Uterus (tissue), 4 donors: Measurements from ENCODE around the gene RNPEP. TPM values are rescaled to one million over a fixed set of nuclear protein-coding genes. Genes with fewer than 3 reads are reported as not detected.

Experiments
- DNase-seq, 2 donors: peaks; one replicate each; pipeline ENCODE4 v3.0.0-alpha.2; 2019 to 2020
- H3K27ac ChIP-seq, 2 donors: fragments of 200-600 bp; sonication (generic); 1 replicate in 1 of 2; 2 replicates in 1 of 2; pipeline ENCODE4 v1.5.1; 2016 to 2018
- H3K27me3 ChIP-seq, 2 donors: fragments of 200-600 bp; sonication (generic); one replicate each; pipeline ENCODE4 v1.5.1; 2018 to 2019; ENCODE audit warnings: control low read depth in 1 of 2
- H3K36me3 ChIP-seq, 2 donors: fragments of 200-600 bp; sonication (generic); one replicate each; pipeline ENCODE4 v1.5.1; 2019; ENCODE audit warnings: control low read depth in 1 of 2
- H3K4me1 ChIP-seq, 2 donors: fragments of 200-600 bp; sonication (generic); one replicate each; pipeline ENCODE4 v1.5.1; 2018 to 2019; ENCODE audit warnings: control low read depth in 1 of 2
- H3K4me3 ChIP-seq, 2 donors: fragments of 200-600 bp; sonication (generic); 1 replicate in 1 of 2; 2 replicates in 1 of 2; pipeline ENCODE4 v1.5.1; 2018 to 2019; ENCODE audit warnings: mild to moderate bottlenecking in 1 of 2
- H3K9me3 ChIP-seq, 2 donors: fragments of 200-600 bp; sonication (generic); one replicate each; pipeline ENCODE4 v1.5.1; 2019; ENCODE audit warnings: control low read depth in 1 of 2
- CTCF ChIP-seq, 4 experiments: fragments of 200-600 bp in 2 of 4; fragments of 450-650 bp in 2 of 4; sonication (generic) in 2 of 4; IDR thresholded peaks; one replicate each; pipeline ENCODE4 v1.5.1; 2016 to 2019; ENCODE audit warnings: antibody characterized with exemption in 4 of 4, mild to moderate bottlenecking in 2 of 4, moderate library complexity in 1 of 4
- POLR2A ChIP-seq, 2 donors: fragments of 450-650 bp; IDR thresholded peaks; one replicate each; pipeline ENCODE4 v1.6.1; 2016; ENCODE audit warnings: antibody characterized with exemption in 2 of 2, mild to moderate bottlenecking in 1 of 2, moderate library complexity in 1 of 2
- intact Hi-C: fragments of 100-400 bp; cut with DNase I; formaldehyde crosslinking; loops from one replicate; pipeline ENCODE4 v1.15.1; 2023; ENCODE audit warnings: low total_unique reads
- total RNA-seq, 4 donors: library from RNA; depleted of rRNA in 3 of 4; stranded (reverse); fragments of >200 nt in 3 of 4; gene quantifications; one replicate each; pipeline versions ENCODE4 v1.1.0 to v1.2.4, GENCODE V29; 2014 to 2023
- donor health status: DM: yes; HTN: yes; CAD: no.

The RNPEP gene
- total RNA-seq, 4 donors from 2014 or later: 17.9 to 64.8 (median 41.7) TPM

DNA sequence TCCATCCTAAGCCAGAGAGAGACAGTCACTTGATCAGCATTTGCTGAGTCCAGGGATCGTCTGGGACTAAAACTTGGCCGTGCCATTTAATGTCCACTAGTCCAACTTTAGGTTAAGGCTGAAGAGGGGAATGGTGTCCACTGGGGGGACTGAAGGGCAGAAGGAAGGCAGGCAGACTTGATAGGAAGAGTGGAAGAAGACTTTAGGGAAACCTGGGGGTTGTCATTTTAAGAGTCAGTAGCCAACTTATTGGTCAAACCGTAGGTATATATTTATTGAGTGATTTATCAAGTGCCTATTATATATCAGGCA is 34.8 kb upstream of the RNPEP start:
- no peak for TF ChIP-seq POLR2A (IDR thresholded peaks at IDR 0.05)
- TF ChIP-seq CTCF (IDR thresholded peaks at IDR 0.05): peak in 1 of 4 experiments; percentile 15
- intact Hi-C loops: no loop called here
- Histone ChIP-seq H3K4me1 (no peaks in the 10 kb centered on the region), H3K9me3 (no peaks in the 10 kb centered on the region), H3K27ac (peak overlapping the region; percentile 94 to 98), H3K27me3 (no peaks in the 10 kb centered on the region), H3K4me3 (peak overlapping the region in 1 of 2 donors; percentile 63), H3K36me3 (no peaks in the 10 kb centered on the region)
- no peak for DNase-seq

- TF ChIP-seq POLR2A (IDR thresholded peaks at IDR 0.05): no peak
- TF ChIP-seq CTCF (IDR thresholded peaks at IDR 0.05): no peak
- no peaks in the 10 kb centered on the region for H3K27me3 ChIP-seq
- no peaks in the 10 kb centered on the region for H3K9me3 ChIP-seq
- H3K4me1 ChIP-seq: no peaks in the 10 kb centered on the region
- H3K27ac ChIP-seq: peak overlapping the region; percentile 57 to 98
- H3K36me3 ChIP-seq: no peaks in the 10 kb centered on the region
- intact Hi-C loops: no loop called here
- H3K4me3 ChIP-seq: no peak overlapping the region
- DNase-seq: no peak
Measured at GRCh38 chr1:201949491-201949890, 33.0 kb upstream of the RNPEP start.

DNA sequence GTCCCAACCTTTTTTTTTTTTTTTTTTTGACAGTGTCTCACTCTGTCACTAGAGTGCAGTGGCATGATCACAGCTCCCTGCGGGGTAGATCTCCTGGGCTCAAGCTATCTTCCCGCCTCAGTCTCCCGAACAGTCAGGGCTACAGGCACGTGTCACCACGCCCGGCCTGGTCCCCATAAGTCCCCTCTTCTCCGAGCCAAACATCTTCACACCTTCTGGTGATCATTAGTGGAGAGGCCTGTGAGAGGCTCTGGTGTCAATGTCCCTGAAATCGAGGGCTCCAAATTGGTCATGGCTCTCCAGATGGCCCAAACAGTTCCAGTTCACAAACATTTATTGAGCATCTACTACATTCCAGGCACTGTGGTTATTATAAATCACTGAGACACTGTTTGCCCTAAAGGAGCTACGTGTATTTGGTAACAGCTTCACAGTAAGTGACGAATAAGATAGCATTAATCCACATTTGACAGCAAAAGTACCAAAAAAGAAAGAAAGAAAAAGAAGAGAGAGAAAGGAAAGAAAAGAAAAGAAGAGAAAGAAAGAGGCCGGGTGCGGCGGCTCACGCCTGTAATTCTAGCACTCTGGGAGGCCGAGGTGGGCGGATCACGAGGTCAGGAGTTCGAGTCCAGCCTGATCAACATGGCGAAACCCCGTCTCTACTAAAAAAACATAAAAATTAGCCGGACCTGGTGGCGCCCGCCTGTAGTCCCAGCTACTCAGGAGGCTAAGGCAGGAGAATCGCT is 28.0 kb upstream of the RNPEP start:
- Histone ChIP-seq H3K27ac (peak overlapping the region; percentile 84 to 89), H3K27me3 (no peaks in the 10 kb centered on the region), H3K4me1 (peaks cover 0 to 10% of the 10 kb centered on the region in 2 donors), H3K36me3 (no peaks in the 10 kb centered on the region), H3K4me3 (peak overlapping the region; percentile 66 to 80), H3K9me3 (no peaks in the 10 kb centered on the region)
- no peak for TF ChIP-seq POLR2A (IDR thresholded peaks at IDR 0.05)
- TF ChIP-seq CTCF (IDR thresholded peaks at IDR 0.05): no peak
- intact Hi-C loops: no loop called here
- DNase-seq: no peak

DNA sequence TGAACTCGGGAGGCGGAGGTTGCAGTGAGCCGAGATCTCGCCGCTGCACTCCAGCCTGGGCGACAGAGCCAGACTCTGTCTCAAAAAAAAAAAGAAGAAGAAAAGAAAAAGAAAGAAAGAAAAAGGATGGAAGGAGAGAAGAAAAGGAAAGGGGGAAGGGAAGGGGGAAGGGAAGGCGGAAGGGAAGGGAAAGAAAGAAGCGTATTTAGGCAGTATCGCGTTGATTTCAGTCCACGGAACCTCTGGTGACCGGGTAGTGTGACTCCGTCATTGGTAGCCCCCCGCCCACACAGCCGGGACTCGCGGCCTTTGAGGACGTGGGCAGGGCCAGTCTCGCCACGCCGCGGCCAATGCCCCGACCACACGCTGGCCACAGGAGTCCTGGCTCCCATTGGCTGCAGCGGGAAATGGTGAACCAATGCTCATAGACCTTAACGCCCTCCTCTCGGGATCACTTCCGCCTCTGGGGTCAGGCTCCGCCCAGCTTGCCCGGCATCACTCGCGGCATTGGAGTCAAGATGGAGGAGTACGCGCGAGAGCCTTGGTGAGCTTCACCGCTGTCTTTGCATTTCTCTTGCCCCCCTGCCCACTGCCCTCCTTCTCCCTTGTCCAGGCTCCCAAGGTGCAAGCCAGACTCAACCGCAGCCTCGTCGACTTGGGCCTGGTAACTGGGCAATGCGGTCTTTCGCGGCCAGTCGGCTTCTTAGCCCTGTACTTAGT is 27.3 kb upstream of the RNPEP start, which contains the start of gene TIMM17A:
TIMM17A (plus strand) TSS at position 495 of the 720 bp plus-strand sequence; CDS start at position 519, 24 bp downstream.
- Histone ChIP-seq H3K9me3 (no peaks in the 10 kb centered on the region), H3K4me1 (peaks cover 0 to 10% of the 10 kb centered on the region in 2 donors), H3K27ac (peak within 1 kb of the TSS; percentile 84 to 89), H3K4me3 (peak within 1 kb of the TSS; percentile 66 to 80), H3K36me3 (no peaks in the 10 kb centered on the region), H3K27me3 (no peaks in the 10 kb centered on the region)
- peak; percentile 96 to 97 for DNase-seq
- intact Hi-C loops: no loop called here
- peak; percentile 87 to 91 for TF ChIP-seq POLR2A (IDR thresholded peaks at IDR 0.05)
- TF ChIP-seq CTCF (IDR thresholded peaks at IDR 0.05): peak in 3 of 4 experiments; percentile 7 to 22 (median 13)

DNA sequence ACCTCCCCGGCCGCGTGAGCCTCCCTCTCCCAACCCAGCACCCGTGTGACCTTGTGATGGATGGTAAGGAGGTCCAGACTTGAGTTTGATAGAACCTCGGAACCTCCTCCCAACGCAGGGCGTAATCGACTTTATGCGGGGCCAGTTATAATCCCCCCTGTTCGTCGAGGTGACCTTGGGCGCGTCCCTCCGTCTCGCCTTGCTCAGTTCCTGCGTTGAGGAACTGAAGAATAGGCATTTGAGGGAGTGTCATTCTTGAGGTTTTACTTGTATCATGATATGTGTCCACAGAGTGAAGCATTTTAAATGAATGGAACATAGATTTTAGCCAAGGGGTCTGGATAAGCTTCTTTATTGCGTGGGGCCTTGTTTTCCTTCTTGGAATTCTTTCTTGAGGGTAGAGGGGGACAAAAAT is 26.7 kb upstream of the RNPEP start:
- no peak for DNase-seq
- Histone ChIP-seq H3K27ac (peak overlapping the region; percentile 84 to 89), H3K9me3 (no peaks in the 10 kb centered on the region), H3K36me3 (no peaks in the 10 kb centered on the region), H3K27me3 (no peaks in the 10 kb centered on the region), H3K4me3 (peak overlapping the region; percentile 66 to 80), H3K4me1 (peaks cover 0 to 10% of the 10 kb centered on the region in 2 donors)
- intact Hi-C loops: no loop called here
- TF ChIP-seq POLR2A (IDR thresholded peaks at IDR 0.05): no peak
